HEK293 (cell line): ENCODE measurements around the gene PPP5C.

Experiments
- YY1 ChIP-seq: fragments of 450-650 bp; formaldehyde crosslinking; IDR thresholded peaks from 2 replicates; pipeline ENCODE4 v1.5.1; 2018; ENCODE audit warnings: missing biosample characterization, missing genetic modification characterization
- ZBTB20 ChIP-seq: fragments of 450-650 bp; formaldehyde crosslinking; IDR thresholded peaks from 2 replicates; pipeline ENCODE4 v1.5.1; 2016; ENCODE audit warnings: missing biosample characterization, missing genetic modification characterization
- ZFP37 ChIP-seq: fragments of 450-650 bp; formaldehyde crosslinking; IDR thresholded peaks from 2 replicates; pipeline ENCODE4 v1.5.1; 2016; ENCODE audit warnings: missing biosample characterization, missing genetic modification characterization
- ZNF530 ChIP-seq: fragments of 450-650 bp; formaldehyde crosslinking; IDR thresholded peaks from 2 replicates; pipeline ENCODE4 v1.5.1; 2016; ENCODE audit warnings: low read depth, missing biosample characterization, missing genetic modification characterization
- TF ChIP-seq, protein P1 (sequence below): fragments of 450-650 bp; formaldehyde crosslinking; IDR thresholded peaks from 2 replicates; pipeline ENCODE4 v1.5.1; 2016; ENCODE audit warnings: missing biosample characterization, missing genetic modification characterization

DNA sequence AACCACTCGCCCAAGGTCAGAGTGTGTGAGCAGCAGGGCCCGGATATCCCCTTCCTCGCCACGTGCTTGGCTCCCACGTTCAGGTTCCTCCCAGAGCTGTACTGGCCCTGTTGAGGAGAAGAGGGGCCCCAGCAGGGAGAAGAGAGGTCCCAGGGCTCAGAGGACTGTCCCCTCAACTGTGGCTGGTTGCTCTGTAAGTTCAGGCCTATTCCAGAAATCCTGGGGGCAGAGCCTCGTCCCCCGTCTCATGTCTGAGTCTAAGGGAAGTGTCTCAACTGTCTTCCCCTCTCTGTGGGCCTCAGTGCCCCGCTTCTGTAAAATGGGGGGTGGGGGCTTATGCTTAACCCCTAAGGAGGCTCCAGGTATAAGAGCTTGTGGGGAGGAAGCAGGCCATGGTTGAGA is 3.9 kb downstream of the PPP5C start:
- TF ChIP-seq, protein P1, sequence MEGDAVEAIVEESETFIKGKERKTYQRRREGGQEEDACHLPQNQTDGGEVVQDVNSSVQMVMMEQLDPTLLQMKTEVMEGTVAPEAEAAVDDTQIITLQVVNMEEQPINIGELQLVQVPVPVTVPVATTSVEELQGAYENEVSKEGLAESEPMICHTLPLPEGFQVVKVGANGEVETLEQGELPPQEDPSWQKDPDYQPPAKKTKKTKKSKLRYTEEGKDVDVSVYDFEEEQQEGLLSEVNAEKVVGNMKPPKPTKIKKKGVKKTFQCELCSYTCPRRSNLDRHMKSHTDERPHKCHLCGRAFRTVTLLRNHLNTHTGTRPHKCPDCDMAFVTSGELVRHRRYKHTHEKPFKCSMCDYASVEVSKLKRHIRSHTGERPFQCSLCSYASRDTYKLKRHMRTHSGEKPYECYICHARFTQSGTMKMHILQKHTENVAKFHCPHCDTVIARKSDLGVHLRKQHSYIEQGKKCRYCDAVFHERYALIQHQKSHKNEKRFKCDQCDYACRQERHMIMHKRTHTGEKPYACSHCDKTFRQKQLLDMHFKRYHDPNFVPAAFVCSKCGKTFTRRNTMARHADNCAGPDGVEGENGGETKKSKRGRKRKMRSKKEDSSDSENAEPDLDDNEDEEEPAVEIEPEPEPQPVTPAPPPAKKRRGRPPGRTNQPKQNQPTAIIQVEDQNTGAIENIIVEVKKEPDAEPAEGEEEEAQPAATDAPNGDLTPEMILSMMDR, result no peak
- TF ChIP-seq ZBTB20 (tag by site-specific recombination) (no peak), ZNF530 (tag by site-specific recombination) (no peak), YY1 (tag by site-specific recombination) (no peak), ZFP37 (tag by site-specific recombination) (no peak)
